ENCODE measurements around the gene CADPS2.

Gene CADPS2

DNA sequence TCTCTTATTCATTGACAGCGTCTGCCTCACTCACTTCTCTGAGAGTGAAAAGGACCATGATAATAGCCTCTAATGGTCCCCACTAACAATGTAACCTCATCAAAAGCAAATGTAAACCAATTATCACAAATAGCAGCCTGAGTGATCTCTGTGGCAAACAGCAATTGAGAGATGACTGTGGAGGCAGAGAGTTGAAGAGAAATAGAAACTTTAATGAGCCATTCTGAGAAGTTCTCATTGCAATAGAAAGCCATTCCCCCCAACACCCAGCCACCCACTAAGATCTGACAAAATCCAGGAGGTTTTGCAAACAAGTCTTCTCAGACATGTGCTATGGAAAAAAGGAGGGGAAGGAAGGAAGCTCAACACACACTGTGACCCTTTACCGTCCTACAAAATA, 139.3 kb downstream of the CADPS2 start:
- Histone ChIP-seq H3K27ac (replicated peaks; ENCODE audit: low read length) (no peak overlapping the region), H3K18ac (ENCODE audit: low read length) (no peak overlapping the region), H2BK15ac (ENCODE audit: low read length) (no peak overlapping the region), H3K23ac (ENCODE audit: low read depth, low read length, poor library complexity) (no peak overlapping the region), H3K79me1 (ENCODE audit: low read depth, low read length) (no peaks in the 10 kb centered on the region), H2BK12ac (ENCODE audit: low read length) (no peak overlapping the region), H3K4ac (ENCODE audit: low read length) (no peak overlapping the region), H4K8ac (ENCODE audit: low read depth, low read length) (no peak overlapping the region), H2AK5ac (ENCODE audit: low read depth, low read length) (no peak overlapping the region), H2AFZ (ENCODE audit: low read length) (no peak overlapping the region), H3K9ac (ENCODE audit: low read depth, low read length, poor library complexity) (no peak overlapping the region), H3K4me3 (ENCODE audit: low read length in 2 of 2) (no peak overlapping the region), H4K91ac (ENCODE audit: low read depth, low read length, poor library complexity) (no peak overlapping the region), H3K4me2 (ENCODE audit: insufficient read depth, low read length, poor library complexity, severe bottlenecking) (no peak overlapping the region), H3K14ac (ENCODE audit: low read length) (no peak overlapping the region), H3K36me3 (replicated peaks in 1 of 2; ENCODE audit: control insufficient read depth in 2 of 2, insufficient read depth in 2 of 2, low read length in 2 of 2) (no peaks in the 10 kb centered on the region), H3K4me1 (ENCODE audit: control insufficient read depth in 2 of 2, insufficient read depth in 1 of 2, low read depth in 1 of 2, low read length in 2 of 2) (peaks cover 7 to 13% of the 10 kb centered on the region in 2 donors), H3K27me3 (ENCODE audit: control insufficient read depth in 3 of 3, insufficient read depth in 3 of 3, low read depth in 1 of 3, low read length in 3 of 3) (peaks cover 0 to 2% (median 0%) of the 10 kb centered on the region in 3 experiments), H2BK120ac (ENCODE audit: low read depth, low read length) (no peak overlapping the region), H3K9me3 (replicated peaks in 1 of 2; ENCODE audit: control insufficient read depth in 2 of 2, insufficient read depth in 1 of 2, low read depth in 1 of 2, low read length in 2 of 2) (no peaks in the 10 kb centered on the region), H2BK5ac (ENCODE audit: low read length) (no peak overlapping the region)
- DNase-seq (ENCODE audit: low spot score) = no peak
- no CpG with 5 or more reads among the region's 2 CpGs for WGBS, 2 donors (ENCODE audit: extremely low coverage in 2 of 2, insufficient read length in 2 of 2, insufficient replicate concordance in 1 of 2)

DNA sequence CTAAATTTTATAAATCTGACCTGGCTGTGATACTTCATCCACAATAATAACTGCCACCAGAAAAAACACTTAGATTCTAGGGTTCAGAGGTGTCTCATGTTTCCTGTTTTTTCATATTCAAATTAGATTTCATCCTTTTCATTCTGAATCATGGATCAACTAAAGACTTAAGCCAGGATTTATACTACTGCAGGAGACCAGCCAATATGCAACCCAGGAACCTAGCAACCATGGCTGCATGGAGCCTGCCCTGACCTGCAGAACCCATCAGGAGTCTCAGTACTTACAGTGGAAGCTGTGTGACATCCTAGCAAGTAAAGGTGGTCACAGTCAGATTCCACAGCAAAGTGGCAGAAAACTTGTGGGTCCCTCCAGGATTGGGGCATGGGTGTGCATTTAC, 143.0 kb downstream of the CADPS2 start:
- H4K91ac ChIP-seq (ENCODE audit: low read depth, low read length, poor library complexity) = no peak overlapping the region
- H3K9me3 ChIP-seq (replicated peaks in 1 of 2; ENCODE audit: control insufficient read depth in 2 of 2, insufficient read depth in 1 of 2, low read depth in 1 of 2, low read length in 2 of 2) = no peaks in the 10 kb centered on the region
- no peak overlapping the region for H3K4ac ChIP-seq (ENCODE audit: low read length)
- H2AFZ ChIP-seq (ENCODE audit: low read length) = no peak overlapping the region
- no peak overlapping the region for H2AK5ac ChIP-seq (ENCODE audit: low read depth, low read length)
- no peak overlapping the region for H2BK15ac ChIP-seq (ENCODE audit: low read length)
- no peak for DNase-seq (ENCODE audit: low spot score)
- peaks cover 5 to 10% of the 10 kb centered on the region in 2 donors for H3K4me1 ChIP-seq (ENCODE audit: control insufficient read depth in 2 of 2, insufficient read depth in 1 of 2, low read depth in 1 of 2, low read length in 2 of 2)
- H2BK12ac ChIP-seq (ENCODE audit: low read length) = no peak overlapping the region
- H3K79me1 ChIP-seq (ENCODE audit: low read depth, low read length) = no peaks in the 10 kb centered on the region
- H3K14ac ChIP-seq (ENCODE audit: low read length) = no peak overlapping the region
- no peaks in the 10 kb centered on the region for H3K36me3 ChIP-seq (replicated peaks in 1 of 2; ENCODE audit: control insufficient read depth in 2 of 2, insufficient read depth in 2 of 2, low read length in 2 of 2)
- H3K27ac ChIP-seq (replicated peaks; ENCODE audit: low read length) = no peak overlapping the region
- H2BK120ac ChIP-seq (ENCODE audit: low read depth, low read length) = no peak overlapping the region
- no peak overlapping the region for H3K4me2 ChIP-seq (ENCODE audit: insufficient read depth, low read length, poor library complexity, severe bottlenecking)
- H3K9ac ChIP-seq (ENCODE audit: low read depth, low read length, poor library complexity) = no peak overlapping the region
- H4K8ac ChIP-seq (ENCODE audit: low read depth, low read length) = no peak overlapping the region
- no peak overlapping the region for H3K4me3 ChIP-seq (ENCODE audit: low read length in 2 of 2)
- H3K18ac ChIP-seq (ENCODE audit: low read length) = no peak overlapping the region
- H3K27me3 ChIP-seq (ENCODE audit: control insufficient read depth in 3 of 3, insufficient read depth in 3 of 3, low read depth in 1 of 3, low read length in 3 of 3) = no peaks in the 10 kb centered on the region
- no peak overlapping the region for H2BK5ac ChIP-seq (ENCODE audit: low read length)
- no peak overlapping the region for H3K23ac ChIP-seq (ENCODE audit: low read depth, low read length, poor library complexity)

DNA sequence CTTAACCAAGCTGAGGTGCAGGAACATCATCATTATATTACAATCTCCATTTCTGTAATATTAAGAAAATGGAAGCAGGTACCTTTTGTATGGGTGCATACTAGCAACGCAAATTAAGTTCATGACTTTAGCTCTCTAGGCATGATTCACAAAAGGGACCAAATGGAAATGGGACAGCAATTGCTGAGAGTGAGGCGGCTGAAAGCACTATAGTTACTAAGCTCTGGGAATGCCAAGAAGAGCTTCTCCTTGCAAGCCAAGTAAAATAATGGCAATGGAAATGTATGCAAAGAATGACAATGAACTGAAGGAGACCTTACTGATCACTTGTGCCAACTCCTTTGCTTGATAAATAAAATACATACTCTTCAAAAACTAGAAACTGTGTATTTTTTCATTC, 147.3 kb downstream of the CADPS2 start:
- DNase-seq (ENCODE audit: low spot score) = no peak
- Histone ChIP-seq H2BK12ac (ENCODE audit: low read length) (no peak overlapping the region), H2BK120ac (ENCODE audit: low read depth, low read length) (no peak overlapping the region), H3K27ac (replicated peaks; ENCODE audit: low read length) (no peak overlapping the region), H3K23ac (ENCODE audit: low read depth, low read length, poor library complexity) (no peak overlapping the region), H2BK5ac (ENCODE audit: low read length) (no peak overlapping the region), H3K4me3 (ENCODE audit: low read length in 2 of 2) (no peak overlapping the region), H3K9me3 (replicated peaks in 1 of 2; ENCODE audit: control insufficient read depth in 2 of 2, insufficient read depth in 1 of 2, low read depth in 1 of 2, low read length in 2 of 2) (no peaks in the 10 kb centered on the region), H2AK5ac (ENCODE audit: low read depth, low read length) (no peak overlapping the region), H2AFZ (ENCODE audit: low read length) (no peak overlapping the region), H4K8ac (ENCODE audit: low read depth, low read length) (no peak overlapping the region), H3K4ac (ENCODE audit: low read length) (no peak overlapping the region), H4K91ac (ENCODE audit: low read depth, low read length, poor library complexity) (no peak overlapping the region), H3K79me1 (ENCODE audit: low read depth, low read length) (no peaks in the 10 kb centered on the region), H3K4me2 (ENCODE audit: insufficient read depth, low read length, poor library complexity, severe bottlenecking) (no peak overlapping the region), H3K4me1 (ENCODE audit: control insufficient read depth in 2 of 2, insufficient read depth in 1 of 2, low read depth in 1 of 2, low read length in 2 of 2) (peaks cover 3 to 5% of the 10 kb centered on the region in 2 donors), H3K36me3 (replicated peaks in 1 of 2; ENCODE audit: control insufficient read depth in 2 of 2, insufficient read depth in 2 of 2, low read length in 2 of 2) (no peaks in the 10 kb centered on the region), H3K27me3 (ENCODE audit: control insufficient read depth in 3 of 3, insufficient read depth in 3 of 3, low read depth in 1 of 3, low read length in 3 of 3) (no peaks in the 10 kb centered on the region), H2BK15ac (ENCODE audit: low read length) (no peak overlapping the region), H3K14ac (ENCODE audit: low read length) (no peak overlapping the region), H3K9ac (ENCODE audit: low read depth, low read length, poor library complexity) (no peak overlapping the region), H3K18ac (ENCODE audit: low read length) (no peak overlapping the region)
- WGBS, 2 donors (ENCODE audit: extremely low coverage in 2 of 2, insufficient read length in 2 of 2, insufficient replicate concordance in 1 of 2) = no CpG with 5 or more reads among the region's 2 CpGs

DNA sequence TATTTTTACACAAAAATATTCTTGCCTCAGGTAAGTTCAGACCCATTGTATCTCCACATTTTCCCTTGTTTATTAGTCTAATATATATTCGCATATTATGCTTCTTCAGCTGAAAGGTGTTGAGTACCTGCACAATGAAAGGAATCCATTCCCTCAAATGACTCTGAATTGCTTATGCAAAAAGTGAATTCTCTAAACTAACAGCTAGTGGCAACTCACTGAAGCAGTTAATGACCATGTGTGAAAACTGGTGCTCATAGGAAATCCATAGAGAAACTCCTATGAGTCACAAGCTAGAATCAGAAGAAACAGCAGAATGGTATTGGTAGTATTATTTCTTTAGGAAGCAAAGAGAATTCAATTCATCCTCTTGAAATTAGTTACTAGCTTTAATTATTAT, 150.1 kb downstream of the CADPS2 start:
- H3K18ac ChIP-seq (ENCODE audit: low read length) = no peak overlapping the region
- H3K4me3 ChIP-seq (ENCODE audit: low read length in 2 of 2) = no peak overlapping the region
- no peak overlapping the region for H2AK5ac ChIP-seq (ENCODE audit: low read depth, low read length)
- no peaks in the 10 kb centered on the region for H3K4me1 ChIP-seq (ENCODE audit: control insufficient read depth in 2 of 2, insufficient read depth in 1 of 2, low read depth in 1 of 2, low read length in 2 of 2)
- H4K91ac ChIP-seq (ENCODE audit: low read depth, low read length, poor library complexity) = no peak overlapping the region
- H4K8ac ChIP-seq (ENCODE audit: low read depth, low read length) = no peak overlapping the region
- no peak overlapping the region for H2BK12ac ChIP-seq (ENCODE audit: low read length)
- no peaks in the 10 kb centered on the region for H3K79me1 ChIP-seq (ENCODE audit: low read depth, low read length)
- no peaks in the 10 kb centered on the region for H3K27me3 ChIP-seq (ENCODE audit: control insufficient read depth in 3 of 3, insufficient read depth in 3 of 3, low read depth in 1 of 3, low read length in 3 of 3)
- H2AFZ ChIP-seq (ENCODE audit: low read length) = no peak overlapping the region
- no peak overlapping the region for H3K4ac ChIP-seq (ENCODE audit: low read length)
- H2BK5ac ChIP-seq (ENCODE audit: low read length) = no peak overlapping the region
- H3K27ac ChIP-seq (replicated peaks; ENCODE audit: low read length) = no peak overlapping the region
- DNase-seq (ENCODE audit: low spot score) = no peak
- H2BK120ac ChIP-seq (ENCODE audit: low read depth, low read length) = no peak overlapping the region
- WGBS, 2 donors (ENCODE audit: extremely low coverage in 2 of 2, insufficient read length in 2 of 2, insufficient replicate concordance in 1 of 2) = no CpG with 5 or more reads among the region's 1 CpG
- no peak overlapping the region for H3K9ac ChIP-seq (ENCODE audit: low read depth, low read length, poor library complexity)
- no peak overlapping the region for H2BK15ac ChIP-seq (ENCODE audit: low read length)
- no peak overlapping the region for H3K23ac ChIP-seq (ENCODE audit: low read depth, low read length, poor library complexity)
- H3K9me3 ChIP-seq (replicated peaks in 1 of 2; ENCODE audit: control insufficient read depth in 2 of 2, insufficient read depth in 1 of 2, low read depth in 1 of 2, low read length in 2 of 2) = no peaks in the 10 kb centered on the region
- no peaks in the 10 kb centered on the region for H3K36me3 ChIP-seq (replicated peaks in 1 of 2; ENCODE audit: control insufficient read depth in 2 of 2, insufficient read depth in 2 of 2, low read length in 2 of 2)
- no peak overlapping the region for H3K4me2 ChIP-seq (ENCODE audit: insufficient read depth, low read length, poor library complexity, severe bottlenecking)
- H3K14ac ChIP-seq (ENCODE audit: low read length) = no peak overlapping the region
